ENCODE results near the gene LRFN5.

GRCh38 chr14:41666301-41666700, 59.6 kb downstream of the LRFN5 start:
- TF ChIP-seq TCF7 (IDR thresholded peaks at IDR 0.05; ENCODE audit: low read depth) (no peak), ZNF234 (CRISPR knock-in tag; conservative IDR thresholded peaks at IDR 0.05) (no peak), CTCF (CRISPR knock-in tag; IDR thresholded peaks at IDR 0.05) (no peak), CHD2 (IDR thresholded peaks at IDR 0.05; ENCODE audit: low read depth, low read length) (no peak), MNT (IDR thresholded peaks at IDR 0.05) (no peak), POGZ (CRISPR knock-in tag; IDR thresholded peaks at IDR 0.05) (no peak), MED1 (CRISPR knock-in tag; IDR thresholded peaks at IDR 0.05) (no peak), TAF15 (IDR thresholded peaks at IDR 0.05; ENCODE audit: low read depth, low read length, poor library complexity, severe bottlenecking) (no peak), CEBPB (IDR thresholded peaks at IDR 0.05; ENCODE audit: borderline replicate concordance, low read depth, low read length) (no peak), SMC3 (IDR thresholded peaks at IDR 0.05; ENCODE audit: low read length) (no peak)

Data from HepG2 (cell line).